ENCODE measurements around the gene TAF11.

GRCh38 chr6:34934516-34934915 is 46.7 kb upstream of the TAF11 start:
- no peak for TF ChIP-seq CTCF (IDR thresholded peaks at IDR 0.05; ENCODE audit: insufficient read depth, low read length)
- TF ChIP-seq, protein P1, sequence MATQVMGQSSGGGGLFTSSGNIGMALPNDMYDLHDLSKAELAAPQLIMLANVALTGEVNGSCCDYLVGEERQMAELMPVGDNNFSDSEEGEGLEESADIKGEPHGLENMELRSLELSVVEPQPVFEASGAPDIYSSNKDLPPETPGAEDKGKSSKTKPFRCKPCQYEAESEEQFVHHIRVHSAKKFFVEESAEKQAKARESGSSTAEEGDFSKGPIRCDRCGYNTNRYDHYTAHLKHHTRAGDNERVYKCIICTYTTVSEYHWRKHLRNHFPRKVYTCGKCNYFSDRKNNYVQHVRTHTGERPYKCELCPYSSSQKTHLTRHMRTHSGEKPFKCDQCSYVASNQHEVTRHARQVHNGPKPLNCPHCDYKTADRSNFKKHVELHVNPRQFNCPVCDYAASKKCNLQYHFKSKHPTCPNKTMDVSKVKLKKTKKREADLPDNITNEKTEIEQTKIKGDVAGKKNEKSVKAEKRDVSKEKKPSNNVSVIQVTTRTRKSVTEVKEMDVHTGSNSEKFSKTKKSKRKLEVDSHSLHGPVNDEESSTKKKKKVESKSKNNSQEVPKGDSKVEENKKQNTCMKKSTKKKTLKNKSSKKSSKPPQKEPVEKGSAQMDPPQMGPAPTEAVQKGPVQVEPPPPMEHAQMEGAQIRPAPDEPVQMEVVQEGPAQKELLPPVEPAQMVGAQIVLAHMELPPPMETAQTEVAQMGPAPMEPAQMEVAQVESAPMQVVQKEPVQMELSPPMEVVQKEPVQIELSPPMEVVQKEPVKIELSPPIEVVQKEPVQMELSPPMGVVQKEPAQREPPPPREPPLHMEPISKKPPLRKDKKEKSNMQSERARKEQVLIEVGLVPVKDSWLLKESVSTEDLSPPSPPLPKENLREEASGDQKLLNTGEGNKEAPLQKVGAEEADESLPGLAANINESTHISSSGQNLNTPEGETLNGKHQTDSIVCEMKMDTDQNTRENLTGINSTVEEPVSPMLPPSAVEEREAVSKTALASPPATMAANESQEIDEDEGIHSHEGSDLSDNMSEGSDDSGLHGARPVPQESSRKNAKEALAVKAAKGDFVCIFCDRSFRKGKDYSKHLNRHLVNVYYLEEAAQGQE (IDR thresholded peaks at IDR 0.05; ENCODE audit: insufficient replicate concordance, low read depth), result no peak
- no peak for TF ChIP-seq POLR2AphosphoS5 (IDR thresholded peaks at IDR 0.05; ENCODE audit: low read depth)
- TF ChIP-seq GABPA (IDR thresholded peaks at IDR 0.05; ENCODE audit: low read depth), result no peak
- TF ChIP-seq SPI1 (IDR thresholded peaks at IDR 0.05; ENCODE audit: borderline replicate concordance, low read depth), result no peak

Measured in HL-60 (cell line).